ENCODE data around the gene XRCC4.

Gene XRCC4

DNA sequence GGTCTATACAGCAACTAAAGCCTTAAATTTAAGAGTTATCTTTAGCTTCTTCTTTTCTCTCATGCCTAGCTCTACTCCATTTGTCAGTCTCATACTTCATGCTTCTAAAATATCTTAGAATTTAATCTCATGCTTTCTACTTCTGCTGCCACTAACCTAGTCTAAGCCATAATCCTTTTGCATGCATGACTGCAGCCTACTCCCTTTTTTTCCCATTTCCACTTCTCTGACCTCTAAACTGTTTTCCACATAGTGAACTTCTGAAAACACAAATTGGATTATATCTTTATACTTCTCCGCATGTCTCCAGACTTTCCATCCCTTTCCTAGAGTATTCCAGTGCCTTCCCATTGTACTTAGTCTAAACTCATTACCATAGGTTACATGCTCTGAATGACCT is 193.0 kb downstream of the XRCC4 start:
- no peaks in the 10 kb centered on the region for H3K27me3 ChIP-seq (ENCODE audit: control insufficient read depth, insufficient read depth, low read length)
- no peak overlapping the region for H3K27ac ChIP-seq (ENCODE audit: low read depth, low read length)
- no peaks in the 10 kb centered on the region for H3K36me3 ChIP-seq (ENCODE audit: control insufficient read depth, insufficient read depth, low read length)
- no peak overlapping the region for H3K4me3 ChIP-seq (ENCODE audit: low read length)
- no peak overlapping the region for H3K9ac ChIP-seq (ENCODE audit: low read length)
- no peaks in the 10 kb centered on the region for H3K4me1 ChIP-seq (ENCODE audit: control insufficient read depth, insufficient read depth, low read length)

DNA sequence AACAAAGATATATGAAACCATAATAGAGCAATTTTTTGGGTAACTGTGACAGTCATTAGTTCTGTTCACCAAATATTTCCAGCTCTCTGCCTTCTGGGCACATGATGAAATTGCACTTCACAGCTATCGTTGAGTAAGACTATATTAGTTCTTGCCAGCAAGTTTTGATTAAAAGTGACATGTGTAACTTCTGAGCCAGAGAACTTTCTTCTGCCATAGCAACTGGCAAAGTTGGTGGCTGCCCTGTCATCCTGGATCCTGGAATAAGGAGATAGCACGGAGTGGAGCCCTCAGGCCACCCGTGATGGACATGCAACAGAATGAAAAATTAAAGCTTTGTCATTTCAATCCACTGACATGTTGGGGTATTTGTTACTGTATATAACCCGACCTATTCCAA is 199.8 kb downstream of the XRCC4 start:
- Histone ChIP-seq H3K4me3 (ENCODE audit: low read length) (no peak overlapping the region), H3K9ac (ENCODE audit: low read length) (no peak overlapping the region), H3K27me3 (ENCODE audit: control insufficient read depth, insufficient read depth, low read length) (no peaks in the 10 kb centered on the region), H3K36me3 (ENCODE audit: control insufficient read depth, insufficient read depth, low read length) (no peaks in the 10 kb centered on the region), H3K27ac (ENCODE audit: low read depth, low read length) (no peak overlapping the region), H3K4me1 (ENCODE audit: control insufficient read depth, insufficient read depth, low read length) (no peaks in the 10 kb centered on the region)

DNA sequence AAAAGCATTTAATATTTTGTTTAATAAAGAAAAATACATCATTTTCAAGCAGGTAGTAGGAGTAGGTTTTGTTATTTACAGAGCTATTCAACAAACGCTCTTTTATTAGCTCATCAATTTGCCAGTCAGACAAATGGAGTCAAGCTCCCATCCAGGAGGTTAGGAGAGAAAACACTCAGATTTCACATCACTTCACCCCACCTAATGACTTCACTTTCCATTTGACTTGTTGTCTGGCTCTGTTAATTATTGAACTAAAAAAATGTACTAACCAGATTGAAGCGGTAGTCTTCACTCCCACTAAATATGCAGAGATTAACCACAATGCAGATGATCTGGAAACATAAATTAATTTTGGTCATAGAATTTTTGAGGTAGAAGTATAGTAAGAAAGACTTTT is 200.6 kb downstream of the XRCC4 start:
- Histone ChIP-seq H3K4me3 (ENCODE audit: low read length) (no peak overlapping the region), H3K27me3 (ENCODE audit: control insufficient read depth, insufficient read depth, low read length) (no peaks in the 10 kb centered on the region), H3K9ac (ENCODE audit: low read length) (no peak overlapping the region), H3K36me3 (ENCODE audit: control insufficient read depth, insufficient read depth, low read length) (no peaks in the 10 kb centered on the region), H3K4me1 (ENCODE audit: control insufficient read depth, insufficient read depth, low read length) (no peaks in the 10 kb centered on the region), H3K27ac (ENCODE audit: low read depth, low read length) (no peak overlapping the region)

DNA sequence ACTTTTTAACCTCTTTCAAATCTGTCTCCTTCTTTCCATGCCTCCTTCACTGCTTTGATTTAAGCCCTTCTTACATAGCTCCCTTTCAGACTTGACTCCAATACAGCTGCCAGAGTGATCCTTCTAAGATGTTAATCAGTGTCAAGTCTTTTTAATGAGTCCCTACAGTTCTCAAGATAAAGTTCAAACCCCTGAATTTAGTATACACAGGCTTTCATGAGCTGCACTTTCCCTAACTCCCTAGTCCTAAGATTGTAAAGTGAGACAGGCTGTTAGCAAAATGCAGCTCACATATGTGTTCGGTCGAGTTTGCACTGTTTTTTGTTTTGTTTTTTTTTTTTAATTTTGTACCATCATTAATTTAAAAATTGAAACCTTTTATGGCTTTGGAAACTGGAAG is 203.8 kb downstream of the XRCC4 start:
- Histone ChIP-seq H3K27ac (ENCODE audit: low read depth, low read length) (no peak overlapping the region), H3K4me3 (ENCODE audit: low read length) (no peak overlapping the region), H3K27me3 (ENCODE audit: control insufficient read depth, insufficient read depth, low read length) (no peaks in the 10 kb centered on the region), H3K9ac (ENCODE audit: low read length) (no peak overlapping the region), H3K36me3 (ENCODE audit: control insufficient read depth, insufficient read depth, low read length) (no peaks in the 10 kb centered on the region), H3K4me1 (ENCODE audit: control insufficient read depth, insufficient read depth, low read length) (no peaks in the 10 kb centered on the region)

DNA sequence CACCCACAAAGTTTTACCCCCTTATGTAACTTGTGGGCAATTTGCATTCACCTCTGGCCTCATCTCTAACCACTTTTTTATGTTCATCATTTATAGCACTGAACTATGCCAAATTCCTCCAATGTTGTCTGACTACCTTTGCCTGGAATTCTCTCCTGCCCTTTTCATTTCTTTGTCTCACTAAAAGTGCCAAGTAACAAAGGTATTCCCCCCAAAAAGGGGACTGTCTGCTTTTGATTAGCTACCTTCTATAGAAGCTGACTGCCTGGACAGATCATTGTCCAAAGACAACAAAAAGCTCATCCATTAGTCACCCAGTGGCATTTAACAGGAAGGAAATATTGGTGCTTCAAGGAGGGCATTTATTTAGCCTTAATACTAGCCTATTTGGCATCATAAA is 204.3 kb downstream of the XRCC4 start:
- no peaks in the 10 kb centered on the region for H3K27me3 ChIP-seq (ENCODE audit: control insufficient read depth, insufficient read depth, low read length)
- H3K36me3 ChIP-seq (ENCODE audit: control insufficient read depth, insufficient read depth, low read length), result no peaks in the 10 kb centered on the region
- no peaks in the 10 kb centered on the region for H3K4me1 ChIP-seq (ENCODE audit: control insufficient read depth, insufficient read depth, low read length)
- H3K4me3 ChIP-seq (ENCODE audit: low read length), result no peak overlapping the region
- no peak overlapping the region for H3K27ac ChIP-seq (ENCODE audit: low read depth, low read length)
- H3K9ac ChIP-seq (ENCODE audit: low read length), result no peak overlapping the region

DNA sequence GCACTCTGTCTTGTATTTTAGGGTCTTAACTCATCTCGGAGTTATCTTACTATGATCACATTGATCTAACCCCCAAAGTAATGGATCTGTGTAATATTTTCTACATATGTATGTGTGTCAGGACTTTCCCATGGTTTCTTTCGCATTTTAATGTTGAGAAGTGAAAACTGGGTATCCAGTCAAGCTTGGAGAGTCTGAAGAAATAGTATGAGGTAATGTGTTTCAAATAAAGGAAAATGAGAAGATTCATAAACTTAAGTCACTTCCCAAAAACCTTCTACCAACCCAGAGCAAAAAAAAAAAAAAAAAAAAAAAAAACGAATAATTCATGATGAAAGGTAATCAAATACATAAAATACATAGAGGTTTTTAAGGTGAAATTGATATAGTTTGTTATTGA is 206.4 kb downstream of the XRCC4 start:
- H3K4me1 ChIP-seq (ENCODE audit: control insufficient read depth, insufficient read depth, low read length), result no peaks in the 10 kb centered on the region
- no peaks in the 10 kb centered on the region for H3K36me3 ChIP-seq (ENCODE audit: control insufficient read depth, insufficient read depth, low read length)
- H3K27me3 ChIP-seq (ENCODE audit: control insufficient read depth, insufficient read depth, low read length), result no peaks in the 10 kb centered on the region
- no peak overlapping the region for H3K27ac ChIP-seq (ENCODE audit: low read depth, low read length)
- H3K9ac ChIP-seq (ENCODE audit: low read length), result no peak overlapping the region
- H3K4me3 ChIP-seq (ENCODE audit: low read length), result no peak overlapping the region

DNA sequence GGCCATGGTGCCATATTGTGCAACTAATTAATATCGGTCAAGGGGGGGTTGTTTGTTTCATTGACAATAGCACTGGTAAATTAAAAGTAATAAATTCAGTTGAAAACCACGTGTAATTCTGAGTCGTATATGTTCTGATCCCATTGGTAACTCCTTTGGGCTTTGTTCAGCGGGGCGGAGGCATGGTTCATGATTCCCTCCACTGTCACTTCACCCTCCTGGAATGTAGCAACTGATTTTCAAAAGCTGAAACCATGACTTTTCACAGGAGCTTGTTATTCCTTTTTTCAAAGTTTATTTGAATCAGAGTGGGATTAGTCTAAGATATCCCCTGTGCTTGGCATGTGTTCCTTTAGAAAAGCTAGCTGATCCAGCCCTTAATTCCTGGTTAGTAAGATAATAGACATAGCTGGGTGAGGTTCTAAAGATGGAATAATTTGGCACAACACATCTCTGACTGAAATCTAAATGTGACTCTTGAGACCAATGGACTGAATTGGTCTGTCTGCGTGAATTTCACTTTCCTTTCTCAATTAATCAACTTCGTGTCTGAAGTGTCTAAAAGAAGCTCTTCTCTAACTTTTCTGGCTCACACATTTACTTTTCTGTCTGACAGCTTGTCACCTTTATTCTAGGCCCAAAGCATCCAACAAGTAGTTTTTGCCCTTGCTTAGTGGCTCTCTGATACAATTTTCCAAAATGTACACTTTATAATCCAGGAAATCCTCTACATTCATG is 208.5 kb downstream of the XRCC4 start:
- no peak overlapping the region for H3K27ac ChIP-seq (ENCODE audit: low read depth, low read length)
- no peak overlapping the region for H3K4me3 ChIP-seq (ENCODE audit: low read length)
- no peak overlapping the region for H3K9ac ChIP-seq (ENCODE audit: low read length)
- H3K36me3 ChIP-seq (ENCODE audit: control insufficient read depth, insufficient read depth, low read length), result no peaks in the 10 kb centered on the region
- H3K27me3 ChIP-seq (ENCODE audit: control insufficient read depth, insufficient read depth, low read length), result no peaks in the 10 kb centered on the region
- H3K4me1 ChIP-seq (ENCODE audit: control insufficient read depth, insufficient read depth, low read length), result no peaks in the 10 kb centered on the region

DNA sequence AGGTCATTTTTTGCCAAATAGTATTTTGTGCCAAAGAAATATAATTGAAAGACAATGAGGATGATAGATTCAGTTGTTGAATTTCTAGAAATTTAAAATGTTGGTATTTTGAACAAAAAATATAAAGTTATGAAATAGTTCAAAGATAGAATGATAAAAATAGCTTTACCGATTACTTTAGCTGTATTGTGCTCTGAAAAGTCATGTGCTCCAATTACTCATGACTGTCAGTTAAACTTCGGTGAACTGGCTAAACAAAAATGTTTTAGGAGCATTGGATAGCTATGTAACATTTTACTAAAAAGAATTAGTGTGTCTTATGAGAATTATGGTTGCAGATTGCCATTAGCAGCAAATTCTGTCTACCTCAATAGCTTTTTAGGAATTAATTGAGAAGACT is 216.9 kb downstream of the XRCC4 start:
- Histone ChIP-seq H3K9ac (ENCODE audit: low read length) (no peak overlapping the region), H3K4me1 (ENCODE audit: control insufficient read depth, insufficient read depth, low read length) (no peaks in the 10 kb centered on the region), H3K27me3 (ENCODE audit: control insufficient read depth, insufficient read depth, low read length) (no peaks in the 10 kb centered on the region), H3K36me3 (ENCODE audit: control insufficient read depth, insufficient read depth, low read length) (no peaks in the 10 kb centered on the region), H3K4me3 (ENCODE audit: low read length) (no peak overlapping the region), H3K27ac (ENCODE audit: low read depth, low read length) (no peak overlapping the region)

DNA sequence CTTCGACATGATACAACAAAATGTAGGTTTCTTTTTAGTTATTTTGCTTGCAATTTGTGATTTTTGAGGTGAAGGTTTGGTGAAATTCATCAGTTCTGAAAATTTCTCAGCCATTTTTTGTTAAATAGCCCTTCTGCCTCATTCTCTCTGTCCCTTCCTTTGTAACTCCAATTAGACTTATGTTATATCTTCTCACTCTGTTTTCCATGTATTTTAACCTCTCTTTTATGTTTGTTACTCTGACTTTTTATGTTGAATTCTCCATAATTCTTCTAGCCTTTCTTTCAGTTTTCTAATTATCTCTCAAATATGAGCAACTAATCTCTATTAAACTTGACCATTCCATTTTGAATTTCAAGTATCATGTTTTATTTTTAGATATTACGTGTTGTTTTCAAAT is 222.0 kb downstream of the XRCC4 start:
- Histone ChIP-seq H3K4me3 (ENCODE audit: low read length) (no peak overlapping the region), H3K27ac (ENCODE audit: low read depth, low read length) (no peak overlapping the region), H3K36me3 (ENCODE audit: control insufficient read depth, insufficient read depth, low read length) (no peaks in the 10 kb centered on the region), H3K9ac (ENCODE audit: low read length) (no peak overlapping the region), H3K4me1 (ENCODE audit: control insufficient read depth, insufficient read depth, low read length) (no peaks in the 10 kb centered on the region), H3K27me3 (ENCODE audit: control insufficient read depth, insufficient read depth, low read length) (no peaks in the 10 kb centered on the region)

DNA sequence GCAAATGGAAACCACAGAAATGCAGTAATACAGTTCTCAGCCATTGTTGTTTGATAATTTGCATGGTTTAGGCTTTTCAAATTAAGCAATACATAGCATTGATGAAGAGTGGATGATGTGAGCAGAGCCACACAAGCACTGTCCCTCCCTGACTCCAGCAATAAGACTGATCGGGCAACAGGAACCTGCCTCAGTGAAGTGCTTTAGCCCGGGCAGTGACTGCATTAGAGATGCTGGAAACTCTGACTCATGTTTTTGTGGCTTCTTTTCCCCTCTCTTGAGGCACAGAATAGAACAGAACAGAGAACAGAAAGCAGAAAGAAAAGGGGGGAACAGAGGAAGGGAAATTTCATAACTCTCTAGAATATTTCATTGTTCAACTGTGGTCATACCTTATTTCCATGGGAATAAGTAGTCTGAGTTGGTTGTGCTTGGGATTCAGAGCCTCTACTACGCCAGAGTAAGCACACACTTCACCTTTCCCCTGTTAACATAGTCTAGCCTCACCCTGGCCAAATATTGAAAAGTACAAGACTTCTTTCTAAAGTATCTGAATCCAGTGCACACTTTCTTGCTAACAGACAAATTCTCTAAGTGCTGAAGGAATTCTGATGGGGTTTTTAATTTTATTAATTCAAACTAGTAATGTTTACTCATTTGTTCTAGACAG is 229.4 kb downstream of the XRCC4 start:
- Histone ChIP-seq H3K9ac (ENCODE audit: low read length) (no peak overlapping the region), H3K27me3 (ENCODE audit: control insufficient read depth, insufficient read depth, low read length) (no peaks in the 10 kb centered on the region), H3K4me3 (ENCODE audit: low read length) (no peak overlapping the region), H3K36me3 (ENCODE audit: control insufficient read depth, insufficient read depth, low read length) (no peaks in the 10 kb centered on the region), H3K27ac (ENCODE audit: low read depth, low read length) (no peak overlapping the region), H3K4me1 (ENCODE audit: control insufficient read depth, insufficient read depth, low read length) (no peaks in the 10 kb centered on the region)

DNA sequence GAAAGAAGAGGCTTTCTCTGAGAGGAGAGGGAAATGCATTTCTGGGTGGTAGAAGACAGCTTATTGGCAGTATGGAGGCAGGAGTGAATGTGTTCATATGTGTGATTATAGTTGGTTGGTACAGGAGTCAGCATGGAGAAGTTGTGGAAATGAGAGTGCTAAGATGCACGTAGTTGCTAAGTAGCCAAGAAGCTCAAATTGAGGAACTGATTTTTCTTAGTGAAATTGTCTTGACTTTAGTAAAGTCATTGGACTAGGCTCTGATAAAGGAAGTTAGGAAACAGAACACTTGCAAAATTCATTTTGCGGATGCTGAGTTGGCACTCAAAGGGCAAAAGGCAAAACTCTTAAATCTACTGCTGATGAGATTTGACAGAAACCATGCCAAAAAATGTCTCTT is 235.3 kb downstream of the XRCC4 start:
- H3K36me3 ChIP-seq (ENCODE audit: control insufficient read depth, insufficient read depth, low read length), result no peaks in the 10 kb centered on the region
- H3K27ac ChIP-seq (ENCODE audit: low read depth, low read length), result no peak overlapping the region
- no peaks in the 10 kb centered on the region for H3K4me1 ChIP-seq (ENCODE audit: control insufficient read depth, insufficient read depth, low read length)
- H3K9ac ChIP-seq (ENCODE audit: low read length), result no peak overlapping the region
- H3K4me3 ChIP-seq (ENCODE audit: low read length), result no peak overlapping the region
- H3K27me3 ChIP-seq (ENCODE audit: control insufficient read depth, insufficient read depth, low read length), result no peaks in the 10 kb centered on the region

DNA sequence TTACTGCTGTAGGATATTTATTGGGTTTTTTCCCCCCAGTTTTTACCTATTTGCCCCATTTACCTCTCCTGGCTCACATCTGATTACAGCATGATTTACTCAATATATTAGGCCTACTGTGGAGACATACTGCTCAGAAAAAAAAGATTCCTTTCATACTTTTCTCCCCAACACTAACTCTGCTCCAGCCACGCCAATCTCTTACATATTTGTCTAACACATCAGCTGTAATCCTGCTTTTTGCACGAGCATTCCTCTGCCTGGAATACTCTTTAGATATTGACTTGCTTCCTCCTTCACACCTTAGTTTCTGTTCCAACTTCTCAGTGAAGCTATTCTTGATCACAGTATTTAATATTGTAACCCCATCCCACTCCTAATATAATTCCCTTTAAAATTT is 236.1 kb downstream of the XRCC4 start:
- no peak overlapping the region for H3K27ac ChIP-seq (ENCODE audit: low read depth, low read length)
- H3K4me1 ChIP-seq (ENCODE audit: control insufficient read depth, insufficient read depth, low read length), result no peaks in the 10 kb centered on the region
- H3K9ac ChIP-seq (ENCODE audit: low read length), result no peak overlapping the region
- H3K4me3 ChIP-seq (ENCODE audit: low read length), result no peak overlapping the region
- H3K36me3 ChIP-seq (ENCODE audit: control insufficient read depth, insufficient read depth, low read length), result no peaks in the 10 kb centered on the region
- H3K27me3 ChIP-seq (ENCODE audit: control insufficient read depth, insufficient read depth, low read length), result no peaks in the 10 kb centered on the region

DNA sequence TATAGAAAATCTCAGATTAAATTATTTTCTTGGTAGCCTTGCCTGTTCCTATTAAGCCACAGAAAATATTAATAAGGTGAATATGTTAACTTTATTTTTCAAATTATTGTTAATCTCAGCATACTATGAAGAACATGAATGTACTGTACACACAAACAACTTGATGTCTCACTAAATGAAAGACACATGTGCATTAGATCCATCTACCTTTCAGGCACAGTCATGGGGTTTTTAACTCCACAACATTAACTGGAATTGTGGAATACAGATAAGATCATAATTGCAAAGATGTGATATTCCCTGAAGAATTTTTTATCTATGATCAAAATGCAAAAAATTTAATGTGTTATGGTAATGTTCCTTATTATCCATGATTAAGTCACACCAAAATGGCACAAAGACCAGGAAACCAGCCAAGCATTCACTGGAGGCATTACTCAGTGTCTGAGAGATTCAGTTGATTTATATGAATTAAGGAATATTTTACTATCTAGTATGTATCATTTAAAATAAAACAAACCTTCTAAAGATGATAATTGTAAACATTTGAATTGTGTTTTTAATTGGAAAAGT is 244.2 kb downstream of the XRCC4 start:
- Histone ChIP-seq H3K36me3 (ENCODE audit: control insufficient read depth, insufficient read depth, low read length) (no peaks in the 10 kb centered on the region), H3K4me3 (ENCODE audit: low read length) (no peak overlapping the region), H3K27me3 (ENCODE audit: control insufficient read depth, insufficient read depth, low read length) (no peaks in the 10 kb centered on the region), H3K9ac (ENCODE audit: low read length) (no peak overlapping the region), H3K4me1 (ENCODE audit: control insufficient read depth, insufficient read depth, low read length) (no peaks in the 10 kb centered on the region), H3K27ac (ENCODE audit: low read depth, low read length) (no peak overlapping the region)

All from rectal smooth muscle tissue (tissue), 1 donor.